GM08714 (cell line): ENCODE data around the gene AMACR.
"Not testable (repeated sequence)": the region's sequence is repeated elsewhere in the genome, so short reads cannot be mapped to it uniquely, and the experiment has no call there.

Source experiments
- H3K4me3 ChIP-seq: fragments of 200-500 bp; sonication (Bioruptor generic); 2 replicates; pipeline ENCODE4 v1.5.1; 2014; ENCODE audit warnings: mild to moderate bottlenecking, low read length, inconsistent platforms
- ZNF274 ChIP-seq: IDR thresholded peaks from 2 replicates; pipeline ENCODE4 v1.6.1; 2012; ENCODE audit warnings: mild to moderate bottlenecking, low read depth, low read length

The AMACR gene

GRCh38 chr5:33981408-33982162, 26.3 kb downstream of the AMACR start:
- no peak for TF ChIP-seq ZNF274
- no peak overlapping the region for H3K4me3 ChIP-seq

- no peak overlapping the region for H3K4me3 ChIP-seq
- TF ChIP-seq ZNF274, result no peak
Observed at GRCh38 chr5:33980030-33980429, 27.8 kb downstream of the AMACR start.

GRCh38 chr5:33978306-33978705, 29.5 kb downstream of the AMACR start:
- no peak overlapping the region for H3K4me3 ChIP-seq
- no peak for TF ChIP-seq ZNF274

GRCh38 chr5:33976307-33976706, 31.5 kb downstream of the AMACR start:
- no peak for TF ChIP-seq ZNF274
- H3K4me3 ChIP-seq, result no peak overlapping the region

- H3K4me3 ChIP-seq, result no peak overlapping the region
- TF ChIP-seq ZNF274, result no peak
Observed at GRCh38 chr5:33975852-33976251, 32.0 kb downstream of the AMACR start.

- H3K4me3 ChIP-seq, result no peak overlapping the region
- TF ChIP-seq ZNF274, result no peak
Observed at GRCh38 chr5:33973271-33973670, 34.6 kb downstream of the AMACR start.

GRCh38 chr5:33969572-33970452, 38.0 kb downstream of the AMACR start:
- TF ChIP-seq ZNF274, result no peak
- H3K4me3 ChIP-seq, result no peak overlapping the region

GRCh38 chr5:33968211-33969005, 39.4 kb downstream of the AMACR start:
- no peak overlapping the region for H3K4me3 ChIP-seq
- TF ChIP-seq ZNF274, result no peak

GRCh38 chr5:33966805-33967204, 41.0 kb downstream of the AMACR start:
- no peak for TF ChIP-seq ZNF274

GRCh38 chr5:33964132-33964700, 43.6 kb downstream of the AMACR start:
- TF ChIP-seq ZNF274, result no peak
- H3K4me3 ChIP-seq, result no peak overlapping the region

More at GRCh38 chr5:33966805-33967204, 41.0 kb downstream of the AMACR start:
- no peak overlapping the region for H3K4me3 ChIP-seq

- H3K4me3 ChIP-seq, result no peak overlapping the region
- no peak for TF ChIP-seq ZNF274
Observed at GRCh38 chr5:33958176-33958575, 49.7 kb downstream of the AMACR start.

GRCh38 chr5:33957577-33958150, 50.2 kb downstream of the AMACR start:
- no peak for TF ChIP-seq ZNF274

GRCh38 chr5:33952175-33952574, 55.7 kb downstream of the AMACR start:
- not testable (repeated sequence) for H3K4me3 ChIP-seq

More at GRCh38 chr5:33957577-33958150, 50.2 kb downstream of the AMACR start:
- no peak overlapping the region for H3K4me3 ChIP-seq

GRCh38 chr5:33944543-33945132, 63.2 kb downstream of the AMACR start:
- TF ChIP-seq ZNF274, result no peak
- no peak overlapping the region for H3K4me3 ChIP-seq
